ENCODE results near the gene VWA7.
"Not testable (repeated sequence)": the region's sequence is repeated elsewhere in the genome, so short reads cannot be mapped to it uniquely, and the experiment has no call there.

The VWA7 gene

GRCh38 chr6:31801031-31801927 lies 24.2 kb upstream of the VWA7 start:
- not testable (repeated sequence) for DNase-seq (ENCODE audit: low spot score)

GRCh38 chr6:31799781-31800180 lies 22.7 kb upstream of the VWA7 start:
- no peak for DNase-seq (ENCODE audit: low spot score)

GRCh38 chr6:31797588-31797987 lies 20.5 kb upstream of the VWA7 start:
- DNase-seq (ENCODE audit: low spot score): peak; percentile 54

- DNase-seq (ENCODE audit: low spot score): no peak
Measured at GRCh38 chr6:31796993-31797385, 19.9 kb upstream of the VWA7 start.

- peak; percentile 85 for DNase-seq (ENCODE audit: low spot score)
Measured at GRCh38 chr6:31795616-31796298, 18.6 kb upstream of the VWA7 start, which contains the start of gene VARS1. Gene VARS1, minus strand, starts transcription at chr6:31795752. Its CDS starts 535 bp downstream, at chr6:31795217.

GRCh38 chr6:31794866-31795615 lies 17.9 kb upstream of the VWA7 start:
- DNase-seq (ENCODE audit: low spot score): no peak

GRCh38 chr6:31794294-31794865 lies 17.3 kb upstream of the VWA7 start:
- no peak for DNase-seq (ENCODE audit: low spot score)

- DNase-seq (ENCODE audit: low spot score): not testable (repeated sequence)
Measured at GRCh38 chr6:31793927-31794245, 16.8 kb upstream of the VWA7 start.

GRCh38 chr6:31792761-31793171 lies 15.6 kb upstream of the VWA7 start:
- no peak for DNase-seq (ENCODE audit: low spot score)

- DNase-seq (ENCODE audit: low spot score): no peak
Measured at GRCh38 chr6:31792090-31792374, 14.9 kb upstream of the VWA7 start.

GRCh38 chr6:31791324-31792089 lies 14.4 kb upstream of the VWA7 start:
- DNase-seq (ENCODE audit: low spot score): no peak

GRCh38 chr6:31785475-31785874 lies 8.3 kb upstream of the VWA7 start:
- DNase-seq (ENCODE audit: low spot score): no peak

GRCh38 chr6:31784098-31784925 lies 7.2 kb upstream of the VWA7 start:
- no peak for DNase-seq (ENCODE audit: low spot score)

- DNase-seq (ENCODE audit: low spot score): no peak
Measured at GRCh38 chr6:31782126-31782855, 5.2 kb upstream of the VWA7 start.

GRCh38 chr6:31781244-31782125 lies 4.4 kb upstream of the VWA7 start:
- DNase-seq (ENCODE audit: low spot score): no peak

- DNase-seq (ENCODE audit: low spot score): no peak
Measured at GRCh38 chr6:31780507-31781243, 3.5 kb upstream of the VWA7 start.

GRCh38 chr6:31779908-31780307 lies 2.8 kb upstream of the VWA7 start:
- DNase-seq (ENCODE audit: low spot score): no peak

All from CD4-positive, alpha-beta T cell treated with Interleukin-2 at 100 ng/mL for 4 hours (primary cell).